ENCODE measurements around the gene ZNF423.
A peak's percentile ranks its signal among the peaks of the same experiment; 100 is the strongest.

Gene ZNF423

DNA sequence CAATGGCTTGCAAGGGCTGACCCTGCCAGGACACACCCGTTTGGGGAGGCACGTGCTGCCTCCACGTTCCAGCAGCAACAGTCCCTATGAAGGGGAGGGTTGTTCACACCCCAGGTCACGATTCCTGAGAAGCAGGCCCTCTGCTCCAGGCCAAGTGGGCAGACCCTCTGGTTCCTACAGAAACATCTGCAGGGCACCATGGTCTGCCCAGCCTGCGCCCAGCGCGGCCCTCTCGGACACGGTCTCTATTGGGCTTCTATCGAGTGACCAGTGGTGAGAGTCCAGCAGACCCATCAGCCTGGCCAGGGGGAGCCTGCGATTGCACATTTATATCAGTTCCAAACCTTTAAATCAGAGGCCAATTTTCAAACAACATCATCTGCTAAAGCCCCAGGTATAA is 128.3 kb downstream of the ZNF423 start:
- no peak for DNase-seq (ENCODE audit: low read depth in 2 of 2)

DNA sequence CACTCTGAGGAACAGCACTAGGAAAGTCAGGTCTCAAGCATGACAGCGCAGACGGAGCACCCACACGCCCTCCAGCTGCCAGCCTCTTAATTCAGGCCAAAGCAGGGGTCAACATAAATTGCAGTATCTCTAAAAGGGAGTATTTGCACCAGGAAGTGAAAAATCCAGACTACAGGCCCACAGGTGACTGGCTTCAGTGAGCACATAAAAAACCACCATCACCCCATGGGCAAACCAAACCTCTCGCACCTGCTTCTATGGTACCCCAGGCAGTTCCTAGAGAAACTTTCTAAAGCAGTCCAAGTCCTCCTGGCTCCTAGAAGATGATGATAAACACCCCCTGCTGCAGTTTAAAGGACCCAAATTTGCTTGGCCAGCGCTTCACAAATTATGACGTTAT is 129.8 kb downstream of the ZNF423 start:
- no peak for DNase-seq (ENCODE audit: low read depth in 2 of 2)

DNA sequence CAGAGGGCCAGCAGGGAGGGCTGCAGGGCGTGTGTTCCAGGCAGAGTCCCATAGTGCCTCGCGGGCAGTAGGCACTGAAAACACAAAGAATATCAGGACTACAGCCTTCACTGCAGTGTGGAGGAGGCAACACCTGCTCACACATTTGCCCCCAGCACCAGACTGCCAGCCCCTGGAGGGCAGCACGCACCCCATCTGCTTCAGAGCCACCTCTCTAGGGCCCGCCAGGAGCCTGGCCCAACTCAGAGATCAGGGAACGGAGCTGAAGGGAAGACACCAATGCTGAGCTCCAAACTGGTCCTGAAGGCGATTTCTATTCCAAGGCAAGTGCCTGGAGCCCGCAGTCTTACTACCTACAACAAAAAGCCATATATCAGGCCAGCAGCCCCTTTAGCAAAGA is 130.3 kb downstream of the ZNF423 start:
- DNase-seq (ENCODE audit: low read depth in 2 of 2): no peak

DNA sequence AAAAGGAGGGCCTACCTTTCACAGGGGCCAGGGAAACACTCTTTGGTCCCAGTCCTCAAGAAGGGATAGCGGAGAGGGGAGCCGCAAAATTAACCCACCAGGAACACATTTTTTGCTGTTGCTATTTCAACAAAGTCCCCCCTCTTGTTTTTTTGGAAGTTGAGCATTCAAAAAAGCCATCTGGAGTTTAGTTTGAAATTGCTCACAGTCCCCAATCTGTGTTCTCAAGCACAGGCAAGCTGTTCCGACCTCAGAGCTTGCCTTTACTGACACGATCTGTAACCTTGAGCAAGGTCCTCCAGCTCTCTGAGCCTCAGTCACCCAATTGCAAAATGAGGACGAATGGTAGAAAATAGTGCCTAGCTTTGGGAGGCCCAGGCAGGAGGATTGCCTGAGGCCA is 131.1 kb downstream of the ZNF423 start:
- DNase-seq (ENCODE audit: low read depth in 2 of 2): no peak

DNA sequence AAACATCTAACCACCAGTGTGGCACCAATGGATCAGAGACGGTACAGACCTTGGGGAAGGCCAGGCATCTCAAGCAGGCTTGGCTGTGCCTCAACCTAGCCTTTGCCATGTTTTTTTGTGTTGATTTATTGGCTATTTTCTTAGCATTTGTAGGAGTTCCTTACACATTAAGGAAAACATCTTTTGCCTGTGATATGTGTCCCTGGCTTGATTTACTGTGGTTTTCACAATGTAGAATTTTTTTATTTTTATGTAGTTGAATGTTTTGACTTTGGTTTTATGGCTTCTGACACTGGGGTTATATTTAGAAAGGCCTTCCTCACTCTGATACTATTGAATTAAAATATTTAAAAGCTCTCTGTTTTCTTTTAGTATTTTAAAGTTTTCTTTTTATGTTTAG is 132.6 kb downstream of the ZNF423 start:
- no peak for DNase-seq (ENCODE audit: low read depth in 2 of 2)

DNA sequence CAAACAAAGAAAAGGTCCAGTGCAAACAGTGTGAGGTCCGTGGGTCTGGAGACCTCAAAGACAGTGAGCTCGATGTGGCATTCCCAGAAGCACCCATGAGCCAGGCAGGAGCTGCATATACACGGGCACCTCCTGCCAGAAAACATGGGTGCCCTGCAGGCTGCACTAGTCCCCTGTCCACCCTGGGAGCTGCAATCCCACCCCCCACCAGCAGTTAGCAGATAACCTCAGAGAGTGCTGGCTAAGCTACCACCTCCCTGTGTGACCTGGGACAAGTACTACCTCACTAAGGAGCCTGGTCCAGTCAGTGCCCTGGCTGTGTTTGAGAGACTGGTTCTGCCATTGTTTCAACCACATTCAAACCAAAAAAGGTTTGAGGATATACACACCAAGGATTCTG is 135.7 kb downstream of the ZNF423 start:
- no peak for DNase-seq (ENCODE audit: low read depth in 2 of 2)

DNA sequence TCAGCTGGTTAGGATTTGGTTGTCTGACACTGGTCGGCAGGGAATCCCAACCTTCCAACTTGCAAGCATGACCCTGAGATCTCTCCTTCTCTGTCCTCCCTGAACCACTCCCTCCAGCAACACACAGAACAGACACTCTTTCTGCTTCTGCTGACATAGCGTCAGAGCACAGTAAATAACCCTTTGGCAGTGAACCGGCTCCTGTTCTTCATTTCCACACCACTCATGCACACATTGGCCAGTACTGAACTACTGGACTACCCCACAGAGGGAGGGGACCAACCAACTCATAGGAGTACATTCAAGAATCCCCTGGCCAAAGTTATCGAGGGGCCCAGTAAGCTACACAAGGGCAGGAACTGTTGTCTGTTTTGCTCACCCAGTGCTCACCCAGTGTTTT is 138.2 kb downstream of the ZNF423 start:
- no peak for DNase-seq (ENCODE audit: low read depth in 2 of 2)

DNA sequence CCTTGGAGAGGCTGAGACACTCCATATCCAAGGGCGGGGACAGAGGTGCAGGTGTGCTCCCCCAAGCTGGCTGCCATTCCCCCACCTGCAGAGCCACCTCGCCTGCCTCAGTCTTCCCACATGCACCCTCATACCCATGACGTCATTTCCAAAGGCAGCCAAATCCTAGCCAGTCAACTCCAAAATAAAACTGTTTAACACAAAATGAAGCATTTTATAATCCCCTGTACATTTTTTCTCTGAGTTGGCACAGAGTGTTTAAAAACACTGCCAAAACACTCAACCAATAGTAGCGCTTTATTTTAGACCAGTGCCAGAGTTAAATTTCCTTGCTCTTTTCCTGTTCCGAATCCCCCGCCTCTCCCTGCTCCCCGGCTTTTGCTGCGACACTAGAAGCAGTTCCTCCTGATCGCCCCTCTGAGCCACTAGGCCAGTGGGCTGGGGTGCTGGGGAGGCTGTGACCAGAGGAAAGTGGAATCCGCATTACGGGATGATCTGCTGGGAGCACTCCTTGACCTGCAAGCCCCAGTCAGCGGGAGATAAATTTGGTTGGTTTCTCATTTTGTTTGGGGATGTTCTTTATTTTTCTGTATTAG is 139.5 kb downstream of the ZNF423 start:
- no peak for DNase-seq (ENCODE audit: low read depth in 2 of 2)

DNA sequence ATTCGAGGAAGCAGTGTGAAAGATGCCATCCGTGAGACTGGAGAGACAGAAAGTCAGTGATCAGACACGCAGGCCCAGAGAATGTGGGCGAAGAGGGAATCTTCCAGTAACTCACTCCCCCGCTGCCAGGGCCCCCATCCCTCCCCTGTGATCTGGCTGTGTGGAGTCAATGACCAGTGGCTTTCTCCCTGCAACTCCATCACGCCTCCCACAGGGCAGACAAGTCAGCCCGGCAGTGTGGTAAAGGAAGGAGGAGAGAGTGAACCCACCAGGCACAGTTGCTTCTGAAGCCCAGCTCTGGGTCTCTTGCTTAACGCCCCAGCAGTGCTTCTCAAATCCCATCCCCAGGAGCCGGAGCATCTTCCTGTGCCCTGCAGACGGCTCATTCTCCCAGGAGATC is 142.1 kb downstream of the ZNF423 start:
- DNase-seq (ENCODE audit: low read depth in 2 of 2): no peak

DNA sequence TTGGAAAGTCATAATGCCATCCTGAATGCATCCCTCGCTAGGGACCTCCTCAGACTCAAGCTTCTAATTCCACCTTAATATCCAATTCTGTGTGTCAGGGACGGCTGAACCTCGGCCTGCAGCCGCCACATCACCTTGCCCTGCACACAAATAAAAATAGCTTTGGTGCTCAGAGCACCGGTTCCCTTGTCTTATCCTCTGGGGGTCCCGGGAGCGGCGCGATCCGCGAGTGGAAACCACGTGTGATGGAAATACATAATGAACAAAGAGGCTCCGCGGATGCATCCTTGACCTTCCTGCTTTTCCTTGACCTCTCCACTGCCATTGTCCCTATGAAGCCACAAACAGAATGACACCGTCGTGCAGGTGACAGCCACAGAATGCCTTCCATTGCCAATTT is 143.4 kb downstream of the ZNF423 start:
- no peak for DNase-seq (ENCODE audit: low read depth in 2 of 2)

DNA sequence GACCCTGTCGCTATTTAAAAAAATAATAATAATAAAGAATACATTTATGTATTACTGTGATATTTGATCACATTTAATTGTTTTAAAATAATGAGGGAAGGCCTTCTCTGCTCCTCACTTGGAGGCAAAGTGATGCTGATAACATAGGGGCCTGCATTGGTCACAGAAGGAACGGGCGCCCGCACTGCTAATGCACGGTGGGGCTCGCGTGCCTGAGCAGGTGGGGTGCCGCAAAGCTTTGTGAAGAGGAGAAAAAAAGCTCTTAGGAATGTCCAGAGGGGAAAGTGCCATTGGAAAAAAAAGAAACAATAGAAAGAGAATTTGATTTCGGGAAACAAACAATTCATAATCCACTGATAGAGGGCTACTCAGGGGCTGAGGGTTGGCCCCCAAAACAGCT is 143.8 kb downstream of the ZNF423 start:
- DNase-seq (ENCODE audit: low read depth in 2 of 2): no peak

DNA sequence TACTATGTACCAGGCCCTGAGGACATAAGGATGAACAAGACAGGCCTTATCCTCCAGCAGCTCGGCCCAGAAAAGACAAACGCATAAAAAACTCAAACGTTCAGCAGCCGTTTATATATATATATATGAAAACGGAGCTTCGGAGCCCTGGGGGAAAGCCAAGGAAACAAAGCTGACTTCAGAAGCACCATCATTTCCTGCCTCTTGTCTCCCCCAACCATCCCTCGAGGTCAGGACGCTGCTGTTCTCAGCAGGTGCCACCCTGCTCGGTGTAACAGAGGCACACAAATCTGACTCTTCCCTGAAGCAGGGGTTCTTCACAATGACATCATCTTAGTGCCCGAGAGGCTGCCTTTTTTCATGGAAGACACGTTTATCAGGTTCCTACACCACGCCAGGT is 146.9 kb downstream of the ZNF423 start:
- DNase-seq (ENCODE audit: low read depth in 2 of 2): no peak

DNA sequence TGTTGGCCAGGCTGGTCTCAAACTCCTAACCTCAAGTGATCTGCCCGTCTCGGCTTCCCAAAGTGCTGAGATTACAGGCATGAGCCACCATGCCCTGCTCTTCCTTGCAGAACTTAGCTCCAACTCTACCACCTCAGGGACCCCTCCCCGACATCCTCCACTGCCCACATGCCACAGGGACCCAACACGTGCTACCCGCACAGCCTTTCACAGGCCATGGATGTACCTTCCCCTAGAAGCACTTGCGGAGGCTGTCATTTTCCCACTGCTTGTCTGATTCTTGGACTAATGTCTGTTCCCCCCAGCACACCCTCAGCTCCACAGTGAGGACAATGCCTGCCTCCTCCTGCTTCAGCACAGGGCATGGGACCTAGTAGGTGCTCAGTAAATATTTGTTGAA is 147.4 kb downstream of the ZNF423 start:
- DNase-seq (ENCODE audit: low read depth in 2 of 2): no peak

DNA sequence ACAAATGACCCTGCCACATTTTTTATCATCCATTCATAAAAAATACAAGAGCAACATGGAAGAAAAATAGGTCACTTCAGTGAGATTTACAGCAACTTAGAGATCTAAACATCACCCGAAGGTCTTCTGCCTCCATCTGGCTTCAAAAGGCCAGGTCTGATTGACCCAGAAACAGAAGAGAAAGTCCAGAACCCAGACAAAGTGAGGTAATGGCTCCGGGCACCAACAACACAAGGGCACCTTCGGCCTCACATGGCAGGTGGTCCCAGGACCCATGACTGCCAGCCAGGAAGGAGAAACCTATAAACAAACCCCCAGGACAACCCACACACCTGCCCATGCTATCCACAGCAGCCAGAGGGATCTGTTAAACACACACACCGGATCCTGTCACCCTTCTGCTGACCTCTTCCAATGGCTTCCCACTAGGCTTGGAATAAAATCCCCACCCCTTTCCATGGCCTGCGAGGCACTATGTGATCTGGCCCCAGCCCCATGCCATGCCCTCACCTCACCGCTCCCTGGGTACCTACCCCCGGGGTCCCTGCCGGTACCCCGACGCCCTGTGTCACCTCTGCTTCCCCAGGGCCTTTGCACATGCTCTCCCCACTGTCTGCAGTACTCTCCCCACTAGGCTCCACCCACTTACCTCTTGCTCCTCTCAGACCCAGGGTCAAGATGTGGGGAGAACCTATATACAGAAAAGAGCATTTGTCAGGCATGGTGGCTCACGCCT is 149.1 kb downstream of the ZNF423 start:
- no peak for DNase-seq (ENCODE audit: low read depth in 2 of 2)

DNA sequence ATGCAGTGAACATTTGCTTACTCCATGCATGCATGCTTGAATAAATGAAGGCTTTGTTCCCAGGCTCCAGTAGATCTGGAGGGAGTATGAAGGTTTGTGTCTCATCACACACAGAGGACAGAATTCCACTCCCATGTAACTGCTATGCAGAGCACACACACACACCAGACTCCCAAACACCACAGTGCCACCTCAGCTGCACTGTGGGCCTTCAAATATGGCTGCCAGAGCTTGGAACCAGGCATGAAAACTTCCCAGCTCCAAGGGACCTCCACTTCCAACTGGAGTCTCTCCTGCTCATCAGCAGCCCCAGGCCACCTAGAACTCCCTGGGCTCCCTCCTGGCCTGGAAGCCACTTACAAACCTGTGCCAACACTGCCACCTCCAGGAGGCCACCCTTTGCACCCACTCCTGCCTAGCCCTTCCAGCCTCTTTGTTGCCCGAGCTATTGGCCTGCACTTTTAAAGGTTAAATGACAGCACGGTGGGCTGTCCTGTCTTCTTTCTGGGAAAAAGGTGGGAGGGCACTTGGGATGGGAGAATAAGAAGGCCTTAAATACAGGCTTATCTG is 151.2 kb downstream of the ZNF423 start:
- DNase-seq (ENCODE audit: low read depth in 2 of 2): no peak

DNA sequence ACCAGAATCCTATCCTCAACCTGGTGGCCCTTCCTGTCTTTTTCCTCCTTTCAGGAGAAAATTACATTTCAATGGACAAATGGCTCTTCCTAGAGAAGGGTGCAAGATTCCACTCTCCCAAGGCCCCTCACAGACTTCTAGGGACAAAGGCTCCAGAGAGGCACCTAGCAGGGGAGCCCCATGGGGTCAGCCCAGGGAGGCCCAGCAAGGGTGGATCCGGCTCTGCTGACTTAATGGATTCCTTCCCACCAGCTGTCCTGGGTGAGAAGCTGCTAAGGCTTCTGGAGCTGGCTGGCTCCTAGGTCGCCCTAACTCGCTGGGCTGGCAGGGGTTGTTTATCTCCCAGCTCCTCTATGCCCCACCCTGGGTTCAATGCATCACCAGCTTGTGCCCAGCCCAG is 152.4 kb downstream of the ZNF423 start:
- no peak for DNase-seq (ENCODE audit: low read depth in 2 of 2)

DNA sequence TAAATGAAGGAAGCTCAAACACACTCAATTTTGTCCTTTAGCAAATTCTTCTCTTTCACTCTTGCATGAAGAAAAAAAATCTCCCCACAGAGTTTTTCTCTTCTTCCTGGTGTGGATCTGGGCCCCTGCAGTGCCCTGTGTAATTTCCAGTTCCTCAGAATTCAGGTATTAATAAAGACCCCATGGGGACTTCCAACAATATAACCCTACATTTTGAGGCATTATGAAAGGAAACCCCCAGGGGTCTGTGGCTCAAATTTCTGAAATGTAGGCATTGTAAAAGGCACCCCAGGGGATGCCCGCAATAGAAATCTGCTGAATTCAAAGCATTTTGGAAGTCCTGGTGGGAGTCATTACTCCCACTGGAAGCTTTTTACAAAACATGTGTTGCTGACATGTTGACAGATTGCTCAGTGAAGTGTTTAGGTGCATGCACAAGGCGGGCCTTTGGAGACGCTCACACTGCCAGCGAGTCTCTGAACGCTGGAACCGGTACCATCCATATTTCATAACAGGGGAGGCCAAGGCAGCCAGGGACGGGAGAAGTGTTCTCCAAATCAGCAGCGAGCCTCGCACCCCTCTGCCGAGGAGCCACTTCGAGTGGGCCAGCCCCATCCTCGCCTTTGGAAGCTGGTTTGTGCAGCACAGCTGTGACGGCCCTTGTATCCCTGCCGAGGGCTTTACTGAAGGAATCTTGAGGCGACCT is 154.0 kb downstream of the ZNF423 start:
- DNase-seq (ENCODE audit: low read depth in 2 of 2): peak; percentile 81 to 86

DNA sequence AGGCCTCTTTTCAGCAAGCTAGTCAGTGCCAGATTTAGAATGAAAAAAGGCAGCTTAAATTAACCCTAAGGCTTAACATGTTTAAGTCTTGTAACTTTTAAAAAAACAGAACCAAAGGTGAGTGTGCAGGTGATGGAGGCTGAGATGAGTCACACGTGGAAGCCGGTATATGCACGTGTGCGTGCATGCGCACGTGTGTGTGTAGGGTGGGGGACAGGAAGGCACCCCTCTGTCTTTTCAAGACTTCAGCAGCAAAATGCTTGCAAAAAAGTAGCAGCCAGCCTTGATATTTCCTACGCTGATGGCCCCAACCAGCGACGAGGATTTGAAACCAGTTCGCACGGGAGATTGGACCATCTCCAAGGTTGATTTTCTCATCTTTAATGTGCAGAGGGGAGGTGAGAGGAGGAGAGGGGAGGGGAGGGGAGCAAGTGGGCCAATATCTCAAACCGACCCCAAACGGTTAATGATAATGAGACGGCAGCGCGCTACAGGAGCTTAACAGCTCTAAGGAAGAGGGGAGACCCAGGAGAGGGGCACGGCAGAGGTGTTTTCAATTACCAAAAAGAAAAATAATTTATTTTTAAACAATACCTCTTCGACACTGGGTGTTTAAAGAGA is 154.7 kb downstream of the ZNF423 start:
- DNase-seq (ENCODE audit: low read depth in 2 of 2): no peak

DNA sequence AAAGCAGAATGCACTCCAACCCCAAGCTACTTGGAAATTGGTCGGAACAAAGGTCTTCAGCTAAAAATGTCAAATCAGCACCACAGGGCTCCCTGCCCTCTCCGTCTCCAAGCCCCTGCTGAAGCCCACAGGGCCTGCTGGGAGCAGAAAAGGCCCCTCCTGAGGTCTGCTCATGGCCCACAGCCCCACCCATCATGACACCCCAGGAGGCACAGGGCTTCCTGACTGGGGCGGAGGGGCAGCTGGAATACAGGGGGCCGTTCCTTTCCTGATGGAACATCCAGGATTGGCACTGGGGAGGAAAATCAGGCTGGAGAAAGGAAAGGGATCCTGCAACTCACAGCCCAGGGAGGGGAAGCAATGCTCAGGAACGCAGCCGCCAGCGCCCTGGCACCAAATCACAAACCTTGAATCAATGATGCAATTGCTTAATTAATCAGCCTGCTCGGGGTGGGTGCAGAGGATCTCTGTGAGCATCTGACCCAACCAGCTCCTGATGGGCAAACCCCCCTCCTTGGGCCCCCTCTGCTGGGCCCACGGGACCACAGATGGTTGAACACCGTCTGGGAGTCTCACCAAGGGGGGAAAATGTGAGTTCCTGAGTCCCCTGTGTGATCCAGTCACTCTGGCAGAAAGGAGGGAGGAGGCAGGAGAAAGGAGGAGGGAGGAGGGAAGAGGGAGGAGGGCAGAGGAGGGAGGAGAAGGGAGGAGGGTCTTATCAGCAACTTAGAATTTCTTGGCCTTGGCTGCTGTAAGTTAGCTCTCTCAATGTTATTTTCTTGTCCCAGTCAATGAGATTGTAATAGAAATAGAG is 155.5 kb downstream of the ZNF423 start:
- no peak for DNase-seq (ENCODE audit: low read depth in 2 of 2)

DNA sequence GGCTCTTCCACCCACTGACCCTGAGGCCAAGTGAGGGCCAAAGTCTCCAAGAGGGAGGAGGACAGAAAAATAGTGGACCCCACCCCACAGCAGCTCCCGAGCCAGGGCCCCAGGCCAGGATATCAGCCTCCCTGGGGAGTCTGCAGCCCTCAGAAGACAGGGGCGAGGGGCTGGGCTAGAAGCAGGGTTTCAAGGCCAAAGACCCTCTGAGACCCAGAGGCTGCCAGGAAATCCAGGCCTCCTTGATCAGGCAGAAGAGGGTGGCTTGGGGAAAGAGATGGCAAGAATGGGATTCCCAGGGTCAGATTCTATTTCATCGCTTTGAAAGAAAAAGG is 156.1 kb downstream of the ZNF423 start:
- DNase-seq (ENCODE audit: low read depth in 2 of 2): no peak

DNA sequence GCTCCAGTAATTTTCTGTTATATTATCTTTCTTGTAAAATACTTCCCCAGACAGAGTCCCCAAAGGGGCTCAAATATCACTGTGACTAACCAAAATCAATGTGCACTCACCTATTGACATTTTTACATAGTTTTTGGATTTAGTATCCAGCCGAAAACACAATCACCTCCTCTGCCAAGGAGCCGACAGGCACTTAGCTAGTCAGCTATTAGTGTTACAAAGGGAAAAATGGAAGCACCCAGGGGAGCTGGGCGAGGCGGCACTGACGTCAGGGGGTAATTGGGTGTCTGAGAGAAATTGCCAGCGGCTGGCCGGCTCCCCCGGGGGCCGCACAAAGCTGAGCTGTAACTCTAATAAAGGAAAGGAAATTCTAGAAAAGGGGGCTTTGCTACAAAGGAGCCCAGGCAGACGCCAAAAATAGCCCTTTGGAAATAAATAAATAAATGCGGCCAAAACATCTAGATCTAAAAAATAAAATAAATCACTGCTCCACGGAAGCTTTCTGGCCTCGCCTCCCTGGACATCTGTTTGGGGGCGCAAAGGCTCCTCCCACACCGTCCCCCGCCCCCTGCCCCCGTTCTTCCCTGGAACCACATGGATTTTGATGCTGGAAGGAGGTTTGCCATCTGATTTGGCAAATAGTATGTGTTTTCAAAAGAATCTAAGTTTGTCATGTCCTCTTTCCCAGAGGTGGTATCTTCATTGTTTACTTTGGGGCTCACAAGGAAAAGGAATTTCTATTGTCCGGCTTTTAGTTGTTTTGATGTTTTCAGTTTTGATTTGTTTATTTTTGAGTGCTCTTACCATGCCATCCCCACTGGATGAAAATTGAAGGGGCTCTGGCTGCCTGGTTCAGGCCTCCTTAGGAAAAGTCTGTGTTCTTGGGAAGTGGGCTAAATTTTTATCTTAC is 156.7 kb downstream of the ZNF423 start:
- no peak for DNase-seq (ENCODE audit: low read depth in 2 of 2)
